ENCODE measurements around the gene PYGO2. TPM values are rescaled to one million over a fixed set of nuclear protein-coding genes. Genes with fewer than 3 reads are reported as not detected.
"Not testable (repeated sequence)": the region's sequence is repeated elsewhere in the genome, so short reads cannot be mapped to it uniquely, and the experiment has no call there.

Gene PYGO2
- total RNA-seq, 1 experiment from 2014 or later = 16.2 TPM

DNA sequence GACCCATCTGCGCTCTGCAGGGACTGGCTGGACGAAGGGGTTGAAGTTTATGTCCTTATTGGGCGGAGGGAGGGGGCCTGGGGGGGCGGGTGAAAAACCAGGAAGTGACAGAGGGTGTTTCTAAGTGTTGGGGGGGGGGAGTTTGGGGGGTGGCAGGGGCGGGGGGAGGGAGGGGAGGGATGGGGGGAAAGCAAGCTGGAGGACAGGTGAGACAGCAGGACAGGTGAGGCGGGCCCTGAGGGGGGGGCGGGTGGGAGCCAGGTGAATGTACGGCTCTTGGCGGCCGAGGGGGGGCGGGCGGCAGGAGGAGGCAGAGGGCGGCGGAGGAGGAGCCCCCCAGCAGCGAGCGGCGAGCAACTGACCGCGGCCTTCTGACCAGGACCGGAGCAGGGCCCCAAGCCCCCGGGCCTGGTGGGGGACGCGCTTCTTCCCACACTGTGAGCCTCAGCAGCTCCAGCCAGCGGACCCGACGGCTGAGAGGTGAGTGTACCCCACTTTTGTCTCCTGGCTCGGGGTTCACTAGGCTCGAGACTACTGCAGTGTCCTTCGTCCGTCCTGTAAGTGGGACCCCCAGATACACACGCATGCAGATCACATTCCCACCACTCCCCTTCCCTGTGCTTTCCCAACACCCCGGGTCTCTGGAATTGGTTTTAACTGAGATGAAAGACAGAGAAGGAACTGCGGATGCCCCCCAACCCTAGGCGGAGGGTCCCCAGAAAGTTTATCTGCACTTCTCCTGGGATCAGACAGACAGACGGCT lies 41.1 kb upstream of the PYGO2 start, which contains the start of gene ZBTB7B:
ZBTB7B (plus strand) TSS at position 339 of the 763 bp plus-strand sequence. CDS start 11,859 bp downstream, outside the sequence.
- Histone ChIP-seq H3K9me3 (no peaks in the 10 kb centered on the region; the same call in 1 of the 2 replicates), H3K36me3 (peaks cover 39% of the 10 kb centered on the region), H3K4me3 (peak within 1 kb of the TSS; percentile 97), H3K27me3 (no peaks in the 10 kb centered on the region)
- DNase-seq = peak; percentile 71

DNA sequence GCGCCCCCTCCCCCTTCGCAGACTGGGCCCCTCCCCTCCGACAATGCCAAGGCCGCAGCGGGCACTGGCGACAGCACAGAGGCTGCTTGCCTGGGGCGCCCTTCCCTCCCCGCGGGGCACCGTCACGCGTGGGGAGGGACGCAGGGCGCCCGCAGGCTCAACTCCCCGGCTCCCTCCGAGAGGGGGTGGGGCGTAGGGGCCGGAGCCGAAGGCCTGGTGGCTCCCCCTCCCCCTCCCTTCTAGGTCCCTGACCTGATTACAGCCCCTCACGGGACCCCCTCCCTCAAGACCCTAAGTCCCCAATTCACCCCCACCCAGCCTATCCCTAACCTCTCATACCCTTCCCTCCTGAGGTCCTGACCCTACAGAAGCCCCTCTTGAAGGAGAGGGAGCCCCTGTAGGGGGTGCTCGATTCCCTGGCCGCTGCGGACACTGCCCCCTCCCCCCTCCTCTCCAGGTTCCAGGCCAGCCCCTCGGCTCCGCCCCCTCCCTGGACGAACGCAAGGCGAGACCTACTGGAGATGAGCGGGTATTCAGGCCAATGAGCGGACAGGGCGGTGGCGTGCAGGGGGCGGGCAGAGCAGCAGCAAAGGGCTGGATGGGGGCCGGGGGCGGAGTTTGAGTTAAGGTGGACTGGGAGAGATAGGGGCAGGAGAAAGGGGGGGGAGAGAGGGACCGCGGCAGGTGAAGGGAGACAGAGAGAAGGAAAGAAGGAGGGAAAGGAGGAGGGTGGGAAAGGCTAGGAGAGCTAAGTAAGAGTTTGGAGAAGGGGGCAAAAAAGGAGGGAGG lies 40.3 kb upstream of the PYGO2 start:
- Histone ChIP-seq H3K9me3 (no peaks in the 10 kb centered on the region; the same call in 1 of the 2 replicates), H3K36me3 (peaks cover 31% of the 10 kb centered on the region), H3K4me3 (peak overlapping the region; percentile 77), H3K27me3 (no peaks in the 10 kb centered on the region)
- DNase-seq = peak; percentile 100

DNA sequence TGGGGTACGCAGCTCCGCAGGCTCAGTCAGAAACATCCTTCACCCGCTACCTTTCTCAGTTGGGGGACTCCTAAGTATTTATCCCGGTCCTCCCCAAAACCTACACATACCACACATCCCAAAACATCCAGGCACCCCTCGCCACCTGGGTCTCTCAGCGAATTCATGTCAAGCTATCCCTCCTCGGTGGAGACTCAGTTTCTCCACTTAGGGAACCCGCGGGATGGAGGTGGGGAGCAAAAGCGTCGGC lies 39.8 kb upstream of the PYGO2 start:
- no peaks in the 10 kb centered on the region; the same call in 1 of the 2 replicates for H3K9me3 ChIP-seq
- H3K27me3 ChIP-seq = no peaks in the 10 kb centered on the region
- peak overlapping the region; percentile 77 for H3K4me3 ChIP-seq
- peaks cover 26% of the 10 kb centered on the region for H3K36me3 ChIP-seq
- DNase-seq = no peak

DNA sequence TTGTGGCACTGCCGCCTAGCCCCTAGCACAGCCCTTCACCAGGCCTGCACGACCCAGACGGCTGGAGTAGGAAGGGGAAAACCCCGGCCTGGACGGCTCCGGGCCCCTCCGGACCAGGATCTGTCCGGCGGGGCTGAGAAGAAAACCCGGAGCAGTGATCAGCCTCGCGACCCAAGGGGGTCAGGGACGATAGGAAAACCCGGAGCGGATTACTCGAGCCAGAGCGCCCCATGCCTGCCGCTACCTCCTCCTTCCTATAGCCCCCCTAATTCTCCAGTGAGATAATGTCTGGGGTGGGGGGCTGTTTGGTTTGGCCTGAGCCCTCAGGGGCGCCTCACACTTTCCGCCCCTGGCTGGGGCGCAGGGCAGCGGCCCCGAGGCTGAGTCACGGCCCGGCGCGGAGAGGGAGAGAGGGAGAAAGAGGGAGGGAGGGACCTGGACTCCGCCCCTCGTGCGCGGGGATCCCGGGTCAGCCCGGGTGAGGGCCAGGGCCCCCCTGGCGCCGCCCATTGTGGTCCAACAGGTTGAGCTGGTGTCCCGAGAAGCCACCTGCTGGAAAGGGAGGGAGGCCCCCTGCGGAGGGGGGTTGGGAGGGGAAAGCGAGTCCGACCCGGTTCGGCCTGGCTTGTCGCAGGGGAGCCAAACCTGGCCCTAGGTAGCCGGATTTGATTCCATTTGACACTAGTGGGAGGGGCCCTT lies 39.3 kb upstream of the PYGO2 start:
- no peaks in the 10 kb centered on the region; the same call in 1 of the 2 replicates for H3K9me3 ChIP-seq
- peak; percentile 97 for DNase-seq
- peaks cover 21% of the 10 kb centered on the region for H3K36me3 ChIP-seq
- no peaks in the 10 kb centered on the region for H3K27me3 ChIP-seq
- H3K4me3 ChIP-seq = peak overlapping the region; percentile 77

DNA sequence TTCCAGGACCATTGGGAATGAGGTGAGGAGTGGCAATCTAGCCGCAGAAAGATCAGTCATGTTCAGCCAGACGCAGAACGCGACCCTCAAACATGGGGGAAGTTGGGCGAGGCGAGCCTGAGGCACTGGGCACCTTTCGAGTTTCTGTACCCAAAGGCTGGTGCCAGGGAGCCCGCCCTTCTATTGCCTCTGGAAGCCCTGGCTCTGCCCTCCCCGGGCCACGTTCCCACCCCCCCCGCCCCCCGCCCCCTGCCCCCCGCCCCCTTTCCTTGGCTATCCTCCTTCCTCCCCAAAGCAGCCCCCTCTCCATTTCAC lies 38.8 kb upstream of the PYGO2 start:
- no peak for DNase-seq
- Histone ChIP-seq H3K36me3 (peaks cover 19% of the 10 kb centered on the region), H3K27me3 (no peaks in the 10 kb centered on the region), H3K9me3 (no peaks in the 10 kb centered on the region; the same call in 1 of the 2 replicates), H3K4me3 (peak overlapping the region; percentile 77)

DNA sequence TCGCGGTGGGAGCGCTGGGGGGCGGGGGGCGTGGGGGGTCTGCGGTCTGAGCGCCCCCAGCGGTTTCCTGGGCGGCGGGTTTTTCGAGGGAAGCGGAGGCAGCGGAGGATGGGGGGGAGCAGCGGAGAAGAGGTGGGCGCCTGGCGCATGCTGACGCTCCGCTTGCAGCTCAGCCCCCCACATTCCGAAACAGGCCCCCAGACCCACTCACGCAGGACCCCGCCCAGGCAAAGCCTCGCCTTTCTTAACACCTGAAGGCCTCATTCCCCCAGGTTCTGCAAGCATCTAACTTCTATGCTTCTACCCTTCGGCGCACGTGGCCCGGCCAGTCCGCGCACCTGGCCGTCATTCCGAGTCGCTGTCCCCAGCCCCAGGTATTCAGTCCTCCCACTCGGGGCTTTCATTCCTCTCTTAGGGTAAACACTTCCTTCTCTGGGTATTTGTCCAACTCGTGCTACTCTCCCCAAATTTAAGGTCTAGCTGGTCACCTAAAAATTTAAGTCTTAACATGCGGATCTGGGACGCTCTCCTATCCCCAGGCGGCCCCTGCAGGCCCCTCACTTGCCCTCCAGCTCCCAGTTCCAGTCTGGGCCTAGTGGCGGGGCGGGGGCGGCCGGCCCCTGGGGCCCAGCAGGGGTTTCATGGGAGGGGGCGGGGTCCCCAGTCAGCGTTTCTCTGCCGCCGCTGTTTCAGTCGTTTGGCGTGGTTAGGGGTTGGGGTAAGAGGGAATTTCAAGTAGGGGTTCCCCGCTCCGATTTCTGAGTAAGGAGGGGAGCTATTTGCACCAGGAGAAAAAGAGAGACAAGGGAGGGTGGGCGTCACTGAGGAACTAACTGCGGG lies 38.2 kb upstream of the PYGO2 start:
- peak overlapping the region; percentile 77 for H3K4me3 ChIP-seq
- no peaks in the 10 kb centered on the region; the same call in 1 of the 2 replicates for H3K9me3 ChIP-seq
- H3K36me3 ChIP-seq = peaks cover 18% of the 10 kb centered on the region
- no peaks in the 10 kb centered on the region for H3K27me3 ChIP-seq
- peak; percentile 40 for DNase-seq

- no peaks in the 10 kb centered on the region; the same call in 1 of the 2 replicates for H3K9me3 ChIP-seq
- no peaks in the 10 kb centered on the region for H3K27me3 ChIP-seq
- DNase-seq = peak; percentile 67
- H3K4me3 ChIP-seq = no peak overlapping the region
- H3K36me3 ChIP-seq = peaks cover 10% of the 10 kb centered on the region
These were observed 37.4 kb upstream of the PYGO2 start for GRCh38 chr1:154998818-154999570.

GRCh38 chr1:154998201-154998780 lies 36.7 kb upstream of the PYGO2 start:
- DNase-seq = no peak
- no peak overlapping the region for H3K4me3 ChIP-seq
- H3K27me3 ChIP-seq = no peaks in the 10 kb centered on the region
- no peaks in the 10 kb centered on the region; the same call in 1 of the 2 replicates for H3K9me3 ChIP-seq
- H3K36me3 ChIP-seq = peaks cover 6% of the 10 kb centered on the region

GRCh38 chr1:154996966-154997701 lies 35.6 kb upstream of the PYGO2 start:
- Histone ChIP-seq H3K36me3 (no peaks in the 10 kb centered on the region), H3K9me3 (no peaks in the 10 kb centered on the region), H3K27me3 (no peaks in the 10 kb centered on the region), H3K4me3 (no peak overlapping the region)
- DNase-seq = no peak

GRCh38 chr1:154995301-154995983 lies 33.9 kb upstream of the PYGO2 start:
- not testable (repeated sequence) for H3K9me3 ChIP-seq, H3K4me3 ChIP-seq, H3K27me3 ChIP-seq
- peaks cover 11% of the 10 kb centered on the region for H3K36me3 ChIP-seq
- peak; percentile 69 for DNase-seq

GRCh38 chr1:154994591-154994990 lies 33.0 kb upstream of the PYGO2 start:
- peaks cover 19% of the 10 kb centered on the region for H3K36me3 ChIP-seq
- no peak overlapping the region for H3K4me3 ChIP-seq
- H3K9me3 ChIP-seq = no peaks in the 10 kb centered on the region
- H3K27me3 ChIP-seq = no peaks in the 10 kb centered on the region
- DNase-seq = no peak

DNA sequence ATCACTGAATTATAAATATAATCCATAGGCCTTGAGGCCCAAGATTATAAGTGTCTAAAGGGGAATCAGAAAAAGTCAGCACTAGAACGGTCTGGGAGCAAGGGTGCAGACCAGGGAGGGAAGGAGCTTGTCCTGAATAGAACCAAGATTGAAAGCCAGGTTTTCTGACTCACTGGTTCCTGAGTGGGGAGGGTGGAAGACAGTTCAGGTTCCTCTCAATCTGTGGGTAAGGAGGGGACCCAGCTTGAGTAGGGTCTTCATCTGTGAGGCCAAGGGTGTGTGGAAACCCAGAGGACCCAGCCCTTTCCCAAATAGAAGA lies 32.6 kb upstream of the PYGO2 start:
- DNase-seq = no peak
- peaks cover 23% of the 10 kb centered on the region for H3K36me3 ChIP-seq
- H3K4me3 ChIP-seq = no peak overlapping the region
- H3K9me3 ChIP-seq = no peaks in the 10 kb centered on the region
- H3K27me3 ChIP-seq = no peaks in the 10 kb centered on the region

DNA sequence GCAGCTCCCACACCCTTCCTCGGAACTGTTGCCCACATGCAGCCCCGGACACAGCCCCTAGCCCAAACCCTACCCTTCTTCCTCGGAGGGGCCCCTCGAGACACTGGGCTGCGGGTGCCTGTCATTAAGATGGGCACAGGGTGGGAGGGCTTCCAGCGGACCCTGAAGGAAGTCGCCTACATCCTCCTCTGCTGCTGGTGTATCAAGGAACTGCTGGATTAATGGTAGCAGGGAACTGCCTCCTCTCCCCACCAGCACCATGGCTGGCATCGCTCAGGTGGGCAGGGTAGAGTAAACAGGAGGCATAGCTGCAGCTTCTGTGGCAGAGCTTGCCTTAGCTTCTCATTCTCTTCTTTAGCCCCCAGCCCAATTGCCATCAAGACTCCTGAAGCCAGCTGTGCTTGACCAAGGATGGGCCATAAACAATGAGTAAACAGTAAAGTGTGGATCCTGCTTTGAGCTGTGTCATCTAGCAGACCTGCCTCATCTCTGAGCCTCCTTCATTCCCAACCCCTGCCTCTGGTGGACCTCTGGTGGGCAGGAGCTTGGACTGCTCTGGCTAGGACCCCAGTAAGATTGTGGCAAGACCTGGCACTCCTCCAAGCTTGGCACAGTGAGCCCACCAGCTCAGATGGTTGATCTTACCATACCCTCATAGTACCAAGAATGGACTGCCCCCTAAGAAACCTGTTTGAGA lies 32.1 kb upstream of the PYGO2 start, which contains the start of gene LENEP:
LENEP (plus strand) TSS at position 15 of the 697 bp plus-strand sequence; CDS start at position 37, 22 bp downstream.
- no peaks in the 10 kb centered on the region for H3K9me3 ChIP-seq
- DNase-seq = no peak
- no peak within 1 kb of the TSS for H3K4me3 ChIP-seq
- no peaks in the 10 kb centered on the region for H3K27me3 ChIP-seq
- peaks cover 28% of the 10 kb centered on the region for H3K36me3 ChIP-seq
